ENCODE measurements around the gene EVA1C. TPM values are rescaled to one million over a fixed set of nuclear protein-coding genes. Genes with fewer than 3 reads are reported as not detected.
"Not testable (repeated sequence)": the region's sequence is repeated elsewhere in the genome, so short reads cannot be mapped to it uniquely, and the experiment has no call there.

The EVA1C gene
- total RNA-seq, 1 donor from 2014 or later, result 0.38 TPM

DNA sequence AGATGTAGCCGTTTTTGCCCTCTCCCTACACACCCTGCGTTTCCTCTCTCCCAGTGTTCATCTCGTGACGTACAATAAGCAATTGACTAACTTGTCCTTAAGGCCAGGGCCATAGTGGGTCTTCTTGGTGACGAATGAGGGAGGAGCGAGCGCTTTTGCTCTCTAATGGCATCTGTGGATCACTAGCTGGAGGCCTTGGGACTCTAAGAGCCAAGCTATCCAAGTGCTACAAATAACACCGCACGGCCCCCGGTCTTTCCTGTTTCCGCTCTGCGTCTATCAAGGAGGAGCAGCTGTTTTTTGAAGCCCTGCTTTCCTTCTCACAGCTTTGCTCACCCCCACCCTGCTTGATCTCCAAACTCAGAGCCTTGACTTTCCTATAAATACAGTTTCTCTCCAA is 25.2 kb downstream of the EVA1C start:
- Mint-ChIP-seq H3K27me3 (peaks cover 26% of the 10 kb centered on the region), H3K4me3 (no peak overlapping the region), H3K27ac (no peak overlapping the region), H3K4me1 (no peaks in the 10 kb centered on the region), H3K9me3 (no peaks in the 10 kb centered on the region), H3K36me3 (ENCODE audit: low read depth) (no peaks in the 10 kb centered on the region)
- CTCF ChIA-PET, result no interaction called here
- no peak for DNase-seq
- intact Hi-C loops (cut with micrococcal nuclease), result no loop called here
- TF ChIP-seq, protein P1, sequence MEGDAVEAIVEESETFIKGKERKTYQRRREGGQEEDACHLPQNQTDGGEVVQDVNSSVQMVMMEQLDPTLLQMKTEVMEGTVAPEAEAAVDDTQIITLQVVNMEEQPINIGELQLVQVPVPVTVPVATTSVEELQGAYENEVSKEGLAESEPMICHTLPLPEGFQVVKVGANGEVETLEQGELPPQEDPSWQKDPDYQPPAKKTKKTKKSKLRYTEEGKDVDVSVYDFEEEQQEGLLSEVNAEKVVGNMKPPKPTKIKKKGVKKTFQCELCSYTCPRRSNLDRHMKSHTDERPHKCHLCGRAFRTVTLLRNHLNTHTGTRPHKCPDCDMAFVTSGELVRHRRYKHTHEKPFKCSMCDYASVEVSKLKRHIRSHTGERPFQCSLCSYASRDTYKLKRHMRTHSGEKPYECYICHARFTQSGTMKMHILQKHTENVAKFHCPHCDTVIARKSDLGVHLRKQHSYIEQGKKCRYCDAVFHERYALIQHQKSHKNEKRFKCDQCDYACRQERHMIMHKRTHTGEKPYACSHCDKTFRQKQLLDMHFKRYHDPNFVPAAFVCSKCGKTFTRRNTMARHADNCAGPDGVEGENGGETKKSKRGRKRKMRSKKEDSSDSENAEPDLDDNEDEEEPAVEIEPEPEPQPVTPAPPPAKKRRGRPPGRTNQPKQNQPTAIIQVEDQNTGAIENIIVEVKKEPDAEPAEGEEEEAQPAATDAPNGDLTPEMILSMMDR (IDR thresholded peaks at IDR 0.05), result no peak
- POLR2A ChIA-PET, result no interaction called here
- no peak for ATAC-seq (ENCODE audit: low read depth)

GRCh38 chr21:32442566-32443318 is 30.2 kb downstream of the EVA1C start:
- no peak overlapping the region for H3K27ac Mint-ChIP-seq
- no peak overlapping the region for H3K4me3 Mint-ChIP-seq
- ATAC-seq (ENCODE audit: low read depth), result no peak
- peaks cover 9% of the 10 kb centered on the region for H3K27me3 Mint-ChIP-seq
- no peaks in the 10 kb centered on the region for H3K4me1 Mint-ChIP-seq
- ChIA-PET POLR2A (no interaction called here), CTCF (no interaction called here)
- DNase-seq, result no peak
- TF ChIP-seq, protein P1 (IDR thresholded peaks at IDR 0.05), result no peak
- intact Hi-C loops (cut with micrococcal nuclease), result no loop called here
- peaks cover 2% of the 10 kb centered on the region for H3K36me3 Mint-ChIP-seq (ENCODE audit: low read depth)
- peaks cover 8% of the 10 kb centered on the region for H3K9me3 Mint-ChIP-seq

GRCh38 chr21:32445101-32445500 is 32.6 kb downstream of the EVA1C start:
- intact Hi-C loops (cut with micrococcal nuclease), result no loop called here
- ATAC-seq (ENCODE audit: low read depth), result no peak
- peaks cover 2% of the 10 kb centered on the region for H3K36me3 Mint-ChIP-seq (ENCODE audit: low read depth)
- DNase-seq, result no peak
- peaks cover 8% of the 10 kb centered on the region for H3K9me3 Mint-ChIP-seq
- H3K27ac Mint-ChIP-seq, result no peak overlapping the region
- no peak overlapping the region for H3K4me3 Mint-ChIP-seq
- TF ChIP-seq, protein P1 (IDR thresholded peaks at IDR 0.05), result no peak
- POLR2A ChIA-PET, result no interaction called here
- H3K4me1 Mint-ChIP-seq, result no peaks in the 10 kb centered on the region
- CTCF ChIA-PET, result no interaction called here
- H3K27me3 Mint-ChIP-seq, result no peaks in the 10 kb centered on the region

DNA sequence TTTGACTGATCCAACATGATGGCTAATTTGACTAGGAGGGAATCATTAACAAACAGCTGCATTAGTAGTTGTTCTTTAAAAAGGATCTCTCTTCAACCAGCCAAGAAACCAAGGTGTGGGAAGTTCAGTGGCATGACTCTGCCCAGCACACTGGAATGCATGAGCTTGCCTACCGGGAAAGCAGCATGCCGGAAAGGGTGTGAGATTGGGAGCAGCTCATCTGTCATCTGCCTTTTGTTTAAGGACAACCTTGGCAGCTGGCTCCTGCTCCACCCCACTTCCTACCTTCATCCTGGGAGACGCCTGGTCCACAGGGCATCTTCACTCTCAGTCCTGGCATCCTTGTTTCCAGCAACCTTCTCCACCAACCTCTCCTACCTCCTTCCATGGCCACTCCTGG is 33.9 kb downstream of the EVA1C start:
- DNase-seq; H3K27ac Mint-ChIP-seq; CTCF ChIA-PET; H3K27me3 Mint-ChIP-seq; intact Hi-C loops (cut with micrococcal nuclease); H3K36me3 Mint-ChIP-seq (ENCODE audit: low read depth); ATAC-seq (ENCODE audit: low read depth); H3K4me3 Mint-ChIP-seq; H3K9me3 Mint-ChIP-seq; H3K4me1 Mint-ChIP-seq; POLR2A ChIA-PET: not testable (repeated sequence)

DNA sequence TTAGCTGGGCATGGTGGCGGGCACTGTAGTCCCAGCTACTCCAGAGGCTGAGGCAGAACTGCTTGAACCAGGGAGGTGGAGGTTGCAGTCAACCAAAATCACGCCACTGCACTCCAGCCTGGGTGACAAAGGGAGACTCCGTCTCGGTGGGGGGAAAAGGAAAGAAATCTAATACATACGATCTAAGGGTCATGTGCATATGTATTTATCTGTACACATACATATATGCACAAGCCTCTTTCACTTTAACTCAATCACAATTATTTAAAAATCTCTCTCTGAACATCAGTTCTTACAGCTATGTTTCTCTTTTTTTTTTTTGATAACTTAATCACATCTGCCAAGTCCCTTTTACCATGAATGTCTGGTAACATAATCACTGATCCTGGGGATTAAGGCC is 34.7 kb downstream of the EVA1C start:
- ChIA-PET POLR2A (no interaction called here), CTCF (no interaction called here)
- ATAC-seq (ENCODE audit: low read depth) (no peak), DNase-seq (no peak)
- no peak overlapping the region for H3K4me3 Mint-ChIP-seq
- H3K36me3 Mint-ChIP-seq (ENCODE audit: low read depth), result peaks cover 2% of the 10 kb centered on the region
- H3K4me1 Mint-ChIP-seq, result no peaks in the 10 kb centered on the region
- H3K9me3 Mint-ChIP-seq, result peaks cover 8% of the 10 kb centered on the region
- TF ChIP-seq, protein P1 (IDR thresholded peaks at IDR 0.05), result no peak
- no peaks in the 10 kb centered on the region for H3K27me3 Mint-ChIP-seq
- no peak overlapping the region for H3K27ac Mint-ChIP-seq
- intact Hi-C loops (cut with micrococcal nuclease), result no loop called here
